Hepatocyte (in vitro differentiated cells): ENCODE results near the gene CLIC3. TPM values are rescaled to one million over a fixed set of nuclear protein-coding genes. Genes with fewer than 3 reads are reported as not detected.

Experiments
- DNase-seq: peaks from one replicate; pipeline ENCODE4 v3.0.0-alpha.2; 2016; ENCODE audit warnings: low spot score
- H2AFZ ChIP-seq: fragments of 200-600 bp; sonication (generic); 2 replicates; pipeline ENCODE4 v1.6.0; 2016; ENCODE audit warnings: antibody characterized with exemption, mild to moderate bottlenecking
- H3K27ac ChIP-seq: fragments of 200-600 bp; sonication (generic); 2 replicates; pipeline ENCODE4 v1.5.1; 2016; ENCODE audit warnings: mild to moderate bottlenecking
- H3K27me3 ChIP-seq: fragments of 200-600 bp; sonication (generic); 2 replicates; pipeline ENCODE4 v1.6.1; 2016
- H3K36me3 ChIP-seq: fragments of 200-600 bp; sonication (generic); replicated peaks from 2 replicates; pipeline ENCODE4 v1.5.1; 2016; ENCODE audit warnings: low read depth; ENCODE audit not compliant: insufficient read depth
- H3K4me1 ChIP-seq: fragments of 200-600 bp; sonication (generic); 2 replicates; pipeline ENCODE4 v1.5.1; 2016; ENCODE audit warnings: mild to moderate bottlenecking, moderate library complexity; ENCODE audit not compliant: insufficient read depth
- H3K4me2 ChIP-seq: fragments of 200-600 bp; sonication (generic); 2 replicates; pipeline ENCODE4 v1.6.0; 2016
- H3K4me3 ChIP-seq: fragments of 200-600 bp; sonication (generic); 2 replicates; pipeline ENCODE4 v1.5.1; 2016; ENCODE audit warnings: mild to moderate bottlenecking
- H3K79me2 ChIP-seq: fragments of 200-600 bp; sonication (generic); 2 replicates; pipeline ENCODE4 v1.6.0; 2017; ENCODE audit warnings: mild to moderate bottlenecking
- H3K9me2 ChIP-seq: fragments of 200-600 bp; sonication (generic); replicated peaks from 2 replicates; pipeline ENCODE4 v1.6.0; 2017; ENCODE audit warnings: mild to moderate bottlenecking; ENCODE audit not compliant: insufficient read depth
- H3K9me3 ChIP-seq: fragments of 200-600 bp; sonication (generic); 2 replicates; pipeline ENCODE4 v1.5.1; 2016; ENCODE audit warnings: low read depth, mild to moderate bottlenecking
- H4K20me1 ChIP-seq: fragments of 200-600 bp; sonication (generic); 2 replicates; pipeline ENCODE4 v1.6.0; 2016; ENCODE audit warnings: mild to moderate bottlenecking; ENCODE audit not compliant: insufficient read depth, poor library complexity, severe bottlenecking
- CTCF ChIP-seq: fragments of 200-600 bp; sonication (generic); IDR thresholded peaks from 2 replicates; pipeline ENCODE4 v1.5.1; 2016; ENCODE audit warnings: antibody characterized with exemption, mild to moderate bottlenecking; ENCODE audit not compliant: poor library complexity
- EZH2 ChIP-seq: fragments of 200-600 bp; sonication (generic); IDR thresholded peaks from 2 replicates; pipeline ENCODE4 v1.6.1; 2016; ENCODE audit warnings: antibody characterized with exemption, mild to moderate bottlenecking, borderline replicate concordance
- EZH2phosphoT487 ChIP-seq: fragments of 200-600 bp; sonication (generic); IDR thresholded peaks from one replicate; pipeline ENCODE4 v1.6.1; 2018; ENCODE audit warnings: antibody characterized with exemption, mild to moderate bottlenecking, low read depth, moderate library complexity; ENCODE audit not compliant: unreplicated experiment, severe bottlenecking
- WGBS: methylation state at CpG from one replicate; pipeline ENCODE4 v1.1.6; 2016; ENCODE audit warnings: low lambda C conversion rate; ENCODE audit errors: missing lambda C conversion rate; 5-methylcytosine and 5-hydroxymethylcytosine counted together
- polyA plus RNA-seq: library from polyadenylated mRNA; unstranded; fragments of >200 nt; fragmentation: Nextera tagmentation; extraction: Ambion mirVana; gene quantifications from 2 replicates; pipeline ENCODE4 v1.2.1, GENCODE V29; 2016
- total RNA-seq: library from RNA; depleted of rRNA; stranded (reverse); fragments of >200 nt; gene quantifications from 2 replicates; pipeline ENCODE4 v1.2.3, GENCODE V29; 2014

Gene CLIC3
- total and polyA plus RNA-seq, 2 experiments from 2014 or later = 6.6 to 45.0 TPM

GRCh38 chr9:137023157-137023556, 26.8 kb upstream of the CLIC3 start:
- Histone ChIP-seq H3K79me2 (no peaks in the 10 kb centered on the region), H3K4me2 (no peak overlapping the region)

DNA sequence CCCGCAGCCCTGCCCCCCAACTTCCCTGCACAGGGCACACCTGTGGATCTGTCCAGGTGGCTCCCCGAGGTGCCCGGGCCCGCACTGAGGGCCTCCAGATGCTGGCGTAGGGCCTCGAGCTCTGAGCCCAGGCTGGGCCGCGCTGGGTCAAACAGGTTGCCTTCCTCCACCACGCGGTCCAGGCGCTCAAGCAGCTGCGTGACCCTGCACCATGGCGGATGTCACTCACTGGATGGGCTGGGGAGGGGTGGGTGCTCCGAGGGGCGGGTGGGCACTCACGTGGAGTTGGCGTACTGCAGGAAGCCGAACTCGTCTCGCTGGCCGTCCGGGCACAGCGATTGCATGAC, 26.3 kb upstream of the CLIC3 start:
- no peak for DNase-seq
- Histone ChIP-seq H3K4me3 (no peak overlapping the region), H3K9me3 (no peaks in the 10 kb centered on the region), H2AFZ (no peak overlapping the region), H3K27ac (no peak overlapping the region), H4K20me1 (no peaks in the 10 kb centered on the region), H3K9me2 (no peaks in the 10 kb centered on the region), H3K27me3 (no peaks in the 10 kb centered on the region), H3K4me2 (no peak overlapping the region), H3K36me3 (no peaks in the 10 kb centered on the region), H3K4me1 (peaks cover 6% of the 10 kb centered on the region), H3K79me2 (no peaks in the 10 kb centered on the region)
- WGBS = 96% methylated on average over 23 of the region's 23 CpGs
- no peak for TF ChIP-seq EZH2
- no peak for TF ChIP-seq EZH2phosphoT487
- TF ChIP-seq CTCF = no peak

More at GRCh38 chr9:137023157-137023556, 26.8 kb upstream of the CLIC3 start:
- Histone ChIP-seq H3K9me2 (no peaks in the 10 kb centered on the region), H3K4me1 (peaks cover 6% of the 10 kb centered on the region), H3K27me3 (no peaks in the 10 kb centered on the region), H3K27ac (no peak overlapping the region), H3K4me3 (no peak overlapping the region), H4K20me1 (no peaks in the 10 kb centered on the region), H3K9me3 (no peaks in the 10 kb centered on the region), H3K36me3 (no peaks in the 10 kb centered on the region), H2AFZ (no peak overlapping the region)
- 82% methylated on average over 6 of the region's 7 CpGs for WGBS
- no peak for DNase-seq
- no peak for TF ChIP-seq EZH2
- no peak for TF ChIP-seq EZH2phosphoT487
- no peak for TF ChIP-seq CTCF

GRCh38 chr9:137021979-137022661, 25.8 kb upstream of the CLIC3 start:
- H2AFZ ChIP-seq = no peak overlapping the region
- no peak overlapping the region for H3K4me2 ChIP-seq
- 86% methylated on average over 18 of the region's 30 CpGs for WGBS
- peak; percentile 88 for DNase-seq
- no peaks in the 10 kb centered on the region for H4K20me1 ChIP-seq
- H3K79me2 ChIP-seq = no peaks in the 10 kb centered on the region
- H3K27ac ChIP-seq = no peak overlapping the region
- no peak for TF ChIP-seq EZH2
- no peak for TF ChIP-seq EZH2phosphoT487
- TF ChIP-seq CTCF = no peak
- H3K9me2 ChIP-seq = no peaks in the 10 kb centered on the region
- H3K27me3 ChIP-seq = no peaks in the 10 kb centered on the region
- H3K4me1 ChIP-seq = peaks cover 2% of the 10 kb centered on the region
- H3K9me3 ChIP-seq = no peaks in the 10 kb centered on the region
- H3K4me3 ChIP-seq = no peak overlapping the region
- no peaks in the 10 kb centered on the region for H3K36me3 ChIP-seq

DNA sequence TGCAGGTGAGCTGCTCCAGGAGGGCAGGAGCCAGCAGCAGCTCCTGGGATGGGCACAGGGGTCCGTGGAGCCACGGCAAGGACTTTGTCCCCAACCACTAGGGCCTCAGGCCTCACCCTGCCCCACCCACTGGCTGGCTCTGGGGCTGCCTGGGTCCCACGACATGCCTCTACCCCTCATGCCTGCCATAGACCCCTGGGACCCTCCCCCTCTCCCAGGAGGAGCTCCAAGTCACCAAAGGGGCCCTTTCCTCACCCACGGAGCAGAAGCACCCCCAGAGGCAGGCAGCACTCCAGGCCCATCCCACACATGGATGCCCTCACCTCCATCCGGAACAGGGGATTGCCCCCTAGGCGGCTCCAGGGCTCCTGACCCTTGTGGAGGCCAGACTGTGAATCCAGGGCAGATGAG, 25.2 kb upstream of the CLIC3 start:
- Histone ChIP-seq H3K79me2 (no peaks in the 10 kb centered on the region), H3K27me3 (no peaks in the 10 kb centered on the region), H3K4me3 (no peak overlapping the region), H3K27ac (no peak overlapping the region), H3K4me1 (no peaks in the 10 kb centered on the region), H3K36me3 (no peaks in the 10 kb centered on the region), H3K9me3 (no peaks in the 10 kb centered on the region), H4K20me1 (no peaks in the 10 kb centered on the region), H3K4me2 (no peak overlapping the region), H3K9me2 (no peaks in the 10 kb centered on the region), H2AFZ (no peak overlapping the region)
- TF ChIP-seq EZH2 = no peak
- no peak for TF ChIP-seq EZH2phosphoT487
- no peak for TF ChIP-seq CTCF
- 85% methylated on average over 6 of the region's 6 CpGs for WGBS
- no peak for DNase-seq
